Transverse colon (tissue), 4 donors: ENCODE data around the gene CAT. TPM values are rescaled to one million over a fixed set of nuclear protein-coding genes. Genes with fewer than 3 reads are reported as not detected.

Experiments used
- DNase-seq: peaks from one replicate; pipeline ENCODE4 v3.0.0-alpha.2; 2019
- H3K27ac ChIP-seq, 4 donors: fragments of 200-600 bp; sonication (generic); 2 replicates each; pipeline ENCODE4 v1.5.1; 2016 to 2018; ENCODE audit warnings: inconsistent platforms in 4 of 4
- H3K27me3 ChIP-seq: fragments of 200-600 bp; sonication (generic); 2 replicates; pipeline ENCODE4 v1.5.1; 2017; ENCODE audit warnings: inconsistent platforms
- H3K36me3 ChIP-seq, 4 donors: fragments of 200-600 bp; sonication (generic); 2 replicates each; pipeline ENCODE4 v1.5.1; 2017 to 2019; ENCODE audit warnings: inconsistent platforms in 4 of 4
- H3K4me1 ChIP-seq, 4 donors: fragments of 200-600 bp; sonication (generic); 2 replicates each; pipeline ENCODE4 v1.5.1; 2017 to 2020; ENCODE audit warnings: inconsistent platforms in 4 of 4
- H3K4me3 ChIP-seq, 4 donors: fragments of 200-600 bp; sonication (generic); 1 replicate in 1 of 4; 2 replicates in 3 of 4; pipeline versions ENCODE4 v1.5.1 to v1.6.1; 2017 to 2019; ENCODE audit warnings: inconsistent platforms in 4 of 4
- H3K9me3 ChIP-seq, 2 donors: fragments of 200-600 bp; sonication (generic); 2 replicates each; pipeline ENCODE4 v1.5.1; 2017 to 2019; ENCODE audit warnings: inconsistent platforms in 2 of 2
- CTCF ChIP-seq, 5 experiments: fragments of 200-600 bp in 3 of 5; fragments of 450-650 bp in 2 of 5; sonication (generic) in 3 of 5; IDR thresholded peaks; 1 replicate in 2 of 5; 2 replicates in 3 of 5; pipeline ENCODE4 v1.5.1; 2016 to 2017; ENCODE audit warnings: antibody characterized with exemption in 5 of 5, inconsistent platforms in 3 of 5, mild to moderate bottlenecking in 2 of 5, moderate library complexity in 1 of 5
- EP300 ChIP-seq: sonication (generic); formaldehyde crosslinking; IDR thresholded peaks from one replicate; pipeline ENCODE4 v1.6.1; 2017; ENCODE audit warnings: antibody characterized with exemption, low read depth
- POLR2A ChIP-seq: fragments of 450-650 bp; IDR thresholded peaks from one replicate; pipeline ENCODE4 v1.6.1; 2016; ENCODE audit warnings: antibody characterized with exemption, mild to moderate bottlenecking, moderate library complexity
- POLR2AphosphoS5 ChIP-seq, 3 donors: sonication (generic); formaldehyde crosslinking; IDR thresholded peaks; one replicate each; pipeline ENCODE4 v1.6.1; 2016; ENCODE audit warnings: antibody characterized with exemption in 3 of 3
- WGBS, 2 donors: methylation state at CpG; one replicate each; pipeline ENCODE4 v1.1.5; 2018; ENCODE audit warnings: low coverage in 1 of 2; 5-methylcytosine and 5-hydroxymethylcytosine counted together
- in situ Hi-C, 4 donors: fragments of 200-750 bp; cut with MboI; loops; one replicate each; pipeline versions ENCODE4 v1.15.0 to v1.15.1; 2017; ENCODE audit warnings: low sequenced_read_pairs in 3 of 4, low pct_ligation_motif_present in 1 of 4, low pct_unique_long_range_greater_than_20kb in 1 of 4
- intact Hi-C: fragments of 100-400 bp; cut with DNase I; formaldehyde crosslinking; loops from one replicate; pipeline ENCODE4 v1.15.1; 2023; ENCODE audit warnings: low total_unique reads
- total RNA-seq, 4 donors: library from RNA; depleted of rRNA; stranded (reverse); fragments of >200 nt; gene quantifications; one replicate each; pipeline ENCODE4 v1.1.0, GENCODE V29; 2016

Gene CAT
- total RNA-seq, 4 donors from 2014 or later, result 81.2 to 168 (median 133) TPM

GRCh38 chr11:34466802-34467488, 28.2 kb downstream of the CAT start:
- no peak for DNase-seq
- no peak overlapping the region for H3K4me3 ChIP-seq
- intact Hi-C loops (no loop called here), in situ Hi-C loops (no loop called here)
- H3K4me1 ChIP-seq, result no peaks in the 10 kb centered on the region
- peaks cover 0 to 85% (median 37%) of the 10 kb centered on the region in 4 donors for H3K36me3 ChIP-seq
- H3K27ac ChIP-seq, result no peak overlapping the region
- WGBS, 2 donors, result 97 to 98% methylated on average over 3 of the region's 3 CpGs
- no peak for TF ChIP-seq POLR2AphosphoS5 (IDR thresholded peaks at IDR 0.05)
- no peak for TF ChIP-seq POLR2A
- TF ChIP-seq EP300, result no peak
- no peak for TF ChIP-seq CTCF (IDR thresholded peaks at IDR 0.05)
- peaks cover 0 to 4% of the 10 kb centered on the region in 2 donors for H3K9me3 ChIP-seq
- no peaks in the 10 kb centered on the region for H3K27me3 ChIP-seq

- peaks cover 0 to 81% (median 36%) of the 10 kb centered on the region in 4 donors for H3K36me3 ChIP-seq
Measured at GRCh38 chr11:34468209-34468841, 29.6 kb downstream of the CAT start.

GRCh38 chr11:34473603-34474169, 35.0 kb downstream of the CAT start:
- intact Hi-C loops (no loop called here), in situ Hi-C loops (no loop called here)
- 88 to 90% methylated on average over 4 of the region's 4 CpGs for WGBS, 2 donors
- H3K4me1 ChIP-seq, result no peaks in the 10 kb centered on the region
- H3K27me3 ChIP-seq, result no peaks in the 10 kb centered on the region
- no peak overlapping the region for H3K4me3 ChIP-seq
- no peak for DNase-seq
- H3K36me3 ChIP-seq, result peaks cover 0 to 41% (median 20%) of the 10 kb centered on the region in 4 donors
- no peaks in the 10 kb centered on the region for H3K9me3 ChIP-seq
- H3K27ac ChIP-seq, result no peak overlapping the region
- TF ChIP-seq CTCF (IDR thresholded peaks at IDR 0.05) (no peak), POLR2AphosphoS5 (IDR thresholded peaks at IDR 0.05) (no peak), POLR2A (no peak), EP300 (no peak)

More at GRCh38 chr11:34468209-34468841, 29.6 kb downstream of the CAT start:
- DNase-seq, result peak; percentile 13
- no peaks in the 10 kb centered on the region for H3K27me3 ChIP-seq
- H3K27ac ChIP-seq, result no peak overlapping the region
- H3K4me3 ChIP-seq, result no peak overlapping the region
- 75 to 84% methylated on average over 5 to 8 of the region's 8 CpGs for WGBS, 2 donors
- intact Hi-C loops (no loop called here), in situ Hi-C loops (no loop called here)
- H3K4me1 ChIP-seq, result no peaks in the 10 kb centered on the region
- H3K9me3 ChIP-seq, result peaks cover 0 to 4% of the 10 kb centered on the region in 2 donors
- TF ChIP-seq CTCF (IDR thresholded peaks at IDR 0.05) (peak; percentile 42 to 66 (median 58)), POLR2AphosphoS5 (IDR thresholded peaks at IDR 0.05) (no peak)

- H3K36me3 ChIP-seq, result peaks cover 0 to 21% (median 10%) of the 10 kb centered on the region in 4 donors
- H3K9me3 ChIP-seq, result no peaks in the 10 kb centered on the region
- no peaks in the 10 kb centered on the region for H3K4me1 ChIP-seq
- intact Hi-C loops (no loop called here), in situ Hi-C loops (loop anchor here in 3 of 4 donors (25.0 kb wide), 4 partner anchors 88 to 663 kb away; no protein-coding TSS in a partner anchor)
- no peaks in the 10 kb centered on the region for H3K27me3 ChIP-seq
- DNase-seq, result no peak
- no peak overlapping the region for H3K4me3 ChIP-seq
- WGBS, 2 donors, result 33 to 42% methylated on average over 2 to 3 of the region's 3 CpGs
- H3K27ac ChIP-seq, result no peak overlapping the region
- TF ChIP-seq EP300 (no peak), CTCF (IDR thresholded peaks at IDR 0.05) (no peak), POLR2A (no peak), POLR2AphosphoS5 (IDR thresholded peaks at IDR 0.05) (no peak)
Measured at GRCh38 chr11:34475656-34476055, 36.9 kb downstream of the CAT start.
